Mucosa of stomach (tissue), 1 donor: ENCODE data around the gene FFAR2.

Experiments
- H3K27me3 ChIP-seq: one replicate; pipeline ENCODE4 v1.7.0; 2013; ENCODE audit warnings: mild to moderate bottlenecking, low read length; ENCODE audit not compliant: control insufficient read depth, insufficient read depth
- H3K36me3 ChIP-seq: one replicate; pipeline ENCODE4 v1.7.0; 2013; ENCODE audit warnings: low read length; ENCODE audit not compliant: control insufficient read depth, insufficient read depth
- H3K4me1 ChIP-seq: one replicate; pipeline ENCODE4 v1.7.0; 2013; ENCODE audit warnings: mild to moderate bottlenecking, low read length; ENCODE audit not compliant: control insufficient read depth, insufficient read depth
- H3K4me3 ChIP-seq: one replicate; pipeline ENCODE4 v1.7.0; 2013; ENCODE audit warnings: low read length
- H3K9ac ChIP-seq: one replicate; pipeline ENCODE4 v1.7.0; 2013; ENCODE audit warnings: mild to moderate bottlenecking, low read length, moderate library complexity
- H3K9me3 ChIP-seq: one replicate; pipeline ENCODE4 v1.7.0; 2013; ENCODE audit warnings: mild to moderate bottlenecking, low read length, moderate library complexity; ENCODE audit not compliant: control insufficient read depth
- donor health status: Pancreatic carcinoma.

Gene FFAR2

DNA sequence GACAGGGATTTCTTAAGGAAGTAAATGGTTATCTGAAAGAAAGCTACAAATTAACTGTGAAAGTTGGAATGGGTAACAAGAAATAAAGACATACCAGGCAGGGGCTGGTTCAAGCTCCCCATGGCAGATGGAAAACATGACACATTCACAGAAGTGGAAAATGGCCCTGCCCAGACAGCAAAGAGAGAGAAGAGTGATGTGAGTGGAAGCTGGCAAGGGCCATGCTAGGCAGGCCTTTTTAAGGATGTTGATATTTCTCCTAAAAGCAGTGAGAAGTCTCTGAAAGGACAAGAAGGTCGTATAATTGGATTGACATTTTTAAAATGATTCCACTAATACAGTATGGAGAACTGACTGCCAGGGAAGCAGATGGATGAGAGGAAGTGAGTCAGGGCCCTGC is 3.3 kb upstream of the FFAR2 start:
- H3K4me1 ChIP-seq, result peaks cover 16% of the 10 kb centered on the region
- no peaks in the 10 kb centered on the region for H3K9me3 ChIP-seq
- H3K4me3 ChIP-seq, result no peak overlapping the region
- H3K27me3 ChIP-seq, result peaks cover 3% of the 10 kb centered on the region
- no peak overlapping the region for H3K9ac ChIP-seq
- H3K36me3 ChIP-seq, result no peaks in the 10 kb centered on the region

DNA sequence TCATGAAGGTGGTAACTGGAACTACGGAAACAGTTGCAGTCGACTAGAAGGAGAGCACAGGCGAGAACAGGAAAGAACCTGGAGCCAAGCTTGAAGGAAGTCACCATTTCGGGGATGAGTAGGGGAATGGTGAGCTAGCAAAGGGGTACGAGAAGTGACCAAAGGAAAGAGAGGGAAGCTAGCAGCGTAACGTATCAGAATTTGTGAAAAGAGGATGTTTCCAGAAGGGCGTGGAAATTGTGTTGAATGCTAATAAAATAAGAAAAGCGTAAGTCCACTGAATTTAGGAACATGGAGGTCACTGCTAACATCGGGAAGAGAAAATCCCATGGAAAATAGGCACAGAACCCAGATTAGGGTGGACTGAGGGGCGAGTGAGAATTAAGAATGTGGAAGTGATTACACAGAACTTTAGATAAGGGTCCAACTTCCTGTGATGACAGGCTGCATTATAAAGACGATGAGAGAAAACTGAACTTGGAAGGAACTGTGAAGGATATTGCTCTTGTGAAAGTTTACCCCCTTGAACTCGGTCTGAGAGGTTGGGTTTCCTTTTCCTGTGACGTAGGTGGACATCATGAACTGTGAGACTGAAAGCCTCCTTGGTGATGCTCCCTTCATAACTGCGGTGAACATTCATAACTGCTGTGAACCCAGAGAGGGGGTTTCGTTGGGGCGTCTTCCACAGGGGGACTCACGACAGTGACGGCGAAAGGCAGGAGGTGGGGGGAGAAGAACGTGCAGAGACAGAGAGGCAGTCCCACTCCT is 2.0 kb upstream of the FFAR2 start:
- peaks cover 19% of the 10 kb centered on the region for H3K4me1 ChIP-seq
- H3K36me3 ChIP-seq, result no peaks in the 10 kb centered on the region
- no peaks in the 10 kb centered on the region for H3K9me3 ChIP-seq
- H3K27me3 ChIP-seq, result peaks cover 7% of the 10 kb centered on the region
- no peak overlapping the region for H3K9ac ChIP-seq
- no peak overlapping the region for H3K4me3 ChIP-seq

GRCh38 chr19:35449359-35450043 is 1.4 kb downstream of the FFAR2 start:
- no peaks in the 10 kb centered on the region for H3K36me3 ChIP-seq
- peaks cover 19% of the 10 kb centered on the region for H3K4me1 ChIP-seq
- H3K4me3 ChIP-seq, result no peak overlapping the region
- no peaks in the 10 kb centered on the region for H3K9me3 ChIP-seq
- peaks cover 7% of the 10 kb centered on the region for H3K27me3 ChIP-seq
- H3K9ac ChIP-seq, result no peak overlapping the region

- no peak overlapping the region for H3K4me3 ChIP-seq
- no peak overlapping the region for H3K9ac ChIP-seq
- no peaks in the 10 kb centered on the region for H3K36me3 ChIP-seq
- H3K4me1 ChIP-seq, result peaks cover 19% of the 10 kb centered on the region
- no peaks in the 10 kb centered on the region for H3K9me3 ChIP-seq
- peaks cover 7% of the 10 kb centered on the region for H3K27me3 ChIP-seq
These were observed 3.5 kb downstream of the FFAR2 start for GRCh38 chr19:35451338-35452096.

- Histone ChIP-seq H3K27me3 (peaks cover 3% of the 10 kb centered on the region), H3K36me3 (no peaks in the 10 kb centered on the region), H3K4me1 (peaks cover 23% of the 10 kb centered on the region), H3K9me3 (no peaks in the 10 kb centered on the region), H3K4me3 (no peak overlapping the region), H3K9ac (no peak overlapping the region)
These were observed 6.6 kb downstream of the FFAR2 start for GRCh38 chr19:35454663-35455062.

DNA sequence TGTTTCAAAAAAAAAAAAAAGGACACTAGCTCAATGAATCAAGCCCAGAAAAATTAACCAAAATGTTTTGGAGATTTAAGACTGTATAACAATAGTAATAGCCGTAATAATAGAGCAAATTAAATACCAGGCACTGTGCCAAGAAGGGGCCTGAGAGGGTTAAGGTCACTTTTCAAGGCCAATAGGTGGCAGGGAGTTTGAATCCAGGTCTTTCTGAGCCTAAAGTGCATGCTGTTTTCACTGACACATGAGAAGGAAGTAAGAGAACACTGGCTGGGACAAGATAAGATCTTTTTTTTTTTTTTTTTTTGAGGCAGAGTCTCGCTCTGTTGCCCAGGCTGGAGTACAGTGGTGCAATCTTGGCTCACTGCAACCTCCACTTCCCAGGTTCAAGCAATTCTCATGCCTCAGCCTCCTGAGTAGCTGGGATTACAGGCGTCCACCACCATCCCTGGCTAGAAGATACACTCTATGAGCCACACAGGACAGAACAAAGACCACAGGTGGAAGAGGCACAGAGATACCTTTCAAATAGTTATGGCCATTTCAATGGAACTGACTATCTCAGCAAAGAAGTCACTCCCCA is 7.7 kb downstream of the FFAR2 start:
- Histone ChIP-seq H3K4me3 (no peak overlapping the region), H3K9ac (no peak overlapping the region), H3K4me1 (peaks cover 23% of the 10 kb centered on the region), H3K36me3 (no peaks in the 10 kb centered on the region), H3K27me3 (no peaks in the 10 kb centered on the region), H3K9me3 (no peaks in the 10 kb centered on the region)

DNA sequence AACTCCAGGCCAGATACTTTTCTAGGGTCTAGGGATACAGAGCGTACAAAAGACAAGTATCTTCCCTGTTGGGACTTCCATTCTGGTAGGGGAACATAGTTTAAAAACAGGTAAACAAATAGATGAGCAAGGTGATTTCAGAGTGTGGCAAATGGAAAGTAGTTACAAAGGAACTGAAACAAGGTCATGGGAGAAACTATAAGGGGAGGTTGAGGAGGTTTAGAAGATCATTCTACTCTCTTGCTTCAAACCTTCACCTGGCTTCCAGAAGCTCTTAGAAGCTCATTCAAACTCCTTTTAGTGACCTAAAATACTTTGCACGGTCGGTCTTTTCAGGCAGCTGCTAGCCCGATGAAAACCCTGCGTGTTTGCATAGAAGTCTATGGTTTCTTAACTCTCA is 9.1 kb downstream of the FFAR2 start:
- Histone ChIP-seq H3K4me1 (peaks cover 23% of the 10 kb centered on the region), H3K4me3 (no peak overlapping the region), H3K27me3 (no peaks in the 10 kb centered on the region), H3K9me3 (no peaks in the 10 kb centered on the region), H3K36me3 (no peaks in the 10 kb centered on the region), H3K9ac (no peak overlapping the region)

DNA sequence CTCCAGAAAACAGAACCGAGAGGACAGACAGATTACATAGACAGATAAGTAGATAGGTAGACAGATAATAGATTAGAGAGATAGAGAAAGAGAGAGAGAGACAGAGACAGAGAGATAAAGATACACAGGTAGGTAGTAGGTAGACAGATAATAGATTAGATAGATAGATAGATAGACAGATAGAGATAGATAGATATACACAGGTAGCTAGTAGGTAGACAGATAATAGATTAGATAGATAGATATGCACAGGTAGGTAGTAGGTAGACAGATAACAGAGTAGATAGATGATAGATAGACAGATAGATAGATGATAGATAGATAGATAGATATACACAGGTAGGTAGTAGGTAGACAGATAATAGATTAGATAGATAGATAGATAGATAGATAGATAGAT is 10.1 kb downstream of the FFAR2 start:
- H3K27me3 ChIP-seq, result no peaks in the 10 kb centered on the region
- H3K9ac ChIP-seq, result no peak overlapping the region
- H3K9me3 ChIP-seq, result no peaks in the 10 kb centered on the region

DNA sequence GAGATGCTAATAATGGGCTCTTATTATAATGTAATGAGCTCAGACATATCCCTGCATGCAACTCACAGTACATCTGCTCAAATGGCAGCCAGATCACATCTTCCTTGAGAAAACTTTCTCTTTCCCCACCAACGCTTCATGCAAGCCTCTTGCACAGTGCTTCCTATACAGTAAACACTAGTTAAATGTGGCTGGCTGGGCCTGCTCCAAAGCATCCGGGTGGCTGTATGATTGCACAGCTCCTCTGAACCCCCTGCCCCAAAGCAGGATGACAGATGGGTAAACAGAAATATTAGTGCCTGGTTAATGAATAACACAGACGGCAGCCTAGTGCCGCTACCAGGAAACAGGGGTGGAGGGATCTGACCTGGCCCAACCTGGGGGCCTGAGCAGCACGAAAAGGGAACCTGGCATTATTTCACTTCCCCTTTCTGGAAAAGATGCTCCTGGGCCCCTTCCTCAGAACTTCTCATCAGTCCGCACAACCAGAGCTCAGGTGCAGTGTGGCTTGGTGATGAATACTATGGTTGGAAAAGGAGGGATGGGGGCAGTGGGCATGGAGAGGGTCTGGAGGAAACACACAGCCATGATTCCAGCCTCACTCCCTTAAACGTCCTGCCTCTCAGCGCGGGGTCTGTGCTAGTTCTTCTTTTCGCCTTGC is 10.8 kb downstream of the FFAR2 start:
- H3K4me1 ChIP-seq, result peaks cover 23% of the 10 kb centered on the region

More for the DNA sequence above, 10.1 kb downstream of the FFAR2 start:
- H3K4me1 ChIP-seq, result peaks cover 23% of the 10 kb centered on the region
- no peak overlapping the region for H3K4me3 ChIP-seq
- no peaks in the 10 kb centered on the region for H3K36me3 ChIP-seq

DNA sequence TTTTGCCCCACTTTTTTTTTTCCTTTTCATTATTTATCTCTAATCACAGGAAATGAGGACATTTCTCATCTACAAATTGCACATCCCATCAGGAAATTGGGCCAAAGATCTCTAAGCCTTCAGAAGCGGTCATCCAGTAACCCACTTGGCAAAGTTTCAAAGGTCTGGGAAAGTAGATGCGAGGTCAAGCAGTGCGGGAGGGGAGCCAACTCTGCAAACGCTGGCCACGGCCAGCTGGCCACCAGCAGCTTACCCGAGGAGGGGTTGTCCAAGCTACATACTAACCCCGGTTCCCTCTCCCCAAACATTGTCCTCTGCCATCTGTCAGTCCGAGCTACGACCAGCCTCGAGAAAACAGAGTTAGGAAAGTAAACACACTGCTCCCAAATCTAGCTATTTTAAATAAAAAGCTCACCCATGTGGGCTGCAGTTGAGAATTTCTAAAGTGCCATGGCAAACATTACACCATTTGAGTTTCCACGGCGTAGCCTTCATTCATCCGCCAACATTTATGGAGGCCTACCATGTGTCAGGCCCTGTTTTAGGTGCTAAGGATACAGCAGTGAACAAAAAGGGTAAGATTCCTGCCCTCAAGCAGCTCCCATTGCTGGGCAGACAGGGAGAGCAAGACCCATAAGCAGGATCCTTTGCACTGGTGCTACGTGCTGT is 11.5 kb downstream of the FFAR2 start:
- H3K27me3 ChIP-seq, result no peaks in the 10 kb centered on the region
- H3K9ac ChIP-seq, result peak overlapping the region; percentile 2
- peaks cover 23% of the 10 kb centered on the region for H3K4me1 ChIP-seq
- no peaks in the 10 kb centered on the region for H3K9me3 ChIP-seq
- H3K36me3 ChIP-seq, result no peaks in the 10 kb centered on the region
- H3K4me3 ChIP-seq, result no peak overlapping the region

More for the DNA sequence above, 10.8 kb downstream of the FFAR2 start:
- no peaks in the 10 kb centered on the region for H3K36me3 ChIP-seq
- H3K9me3 ChIP-seq, result no peaks in the 10 kb centered on the region
- no peaks in the 10 kb centered on the region for H3K27me3 ChIP-seq
- H3K4me3 ChIP-seq, result no peak overlapping the region
- H3K9ac ChIP-seq, result peak overlapping the region; percentile 2

DNA sequence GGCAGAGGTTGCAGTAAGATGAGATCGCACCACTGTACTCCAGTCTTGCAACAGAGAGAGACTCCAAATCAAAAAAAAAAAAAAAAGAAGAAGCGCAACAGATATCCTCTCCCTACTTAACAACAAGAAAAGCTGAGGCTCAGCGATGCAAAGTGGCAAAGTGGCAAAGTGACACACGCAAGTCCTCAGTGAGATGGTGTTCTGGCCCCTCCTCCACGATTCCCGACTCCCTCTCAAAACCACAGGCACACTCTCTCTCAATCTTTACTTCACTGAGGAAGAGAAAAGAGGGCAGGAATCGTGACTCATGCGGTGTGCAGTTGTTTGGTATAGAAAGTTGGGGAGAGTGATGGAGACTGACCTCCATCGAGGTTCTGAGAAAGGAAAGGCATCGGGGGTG is 12.6 kb downstream of the FFAR2 start:
- Histone ChIP-seq H3K27me3 (no peaks in the 10 kb centered on the region), H3K9me3 (no peaks in the 10 kb centered on the region), H3K36me3 (no peaks in the 10 kb centered on the region), H3K9ac (no peak overlapping the region), H3K4me1 (peaks cover 23% of the 10 kb centered on the region), H3K4me3 (no peak overlapping the region)
